H1 (cell line): ENCODE results near the gene EVC2. TPM values are rescaled to one million over a fixed set of nuclear protein-coding genes. Genes with fewer than 3 reads are reported as not detected.

ENCODE experiments used
- CHD1 ChIP-seq: IDR thresholded peaks from 2 replicates; pipeline ENCODE4 v1.6.1; 2012; ENCODE audit warnings: low read depth, low read length, improper control_type of control experiment
- CHD2 ChIP-seq: IDR thresholded peaks from 2 replicates; pipeline ENCODE4 v1.6.1; 2012; ENCODE audit warnings: low read length, improper control_type of control experiment
- CTBP2 ChIP-seq: IDR thresholded peaks from 2 replicates; pipeline ENCODE4 v1.7.0; 2011; ENCODE audit warnings: borderline replicate concordance, mild to moderate bottlenecking, moderate library complexity, mixed read lengths, low read length; ENCODE audit not compliant: insufficient read depth, insufficient read length
- EGR1 ChIP-seq: IDR thresholded peaks from 2 replicates; pipeline ENCODE4 v1.6.1; 2011; ENCODE audit warnings: low read depth, low read length, borderline replicate concordance
- FOSL1 ChIP-seq: IDR thresholded peaks from 2 replicates; pipeline ENCODE4 v1.6.1; 2011; ENCODE audit warnings: mild to moderate bottlenecking, low read depth, low read length, moderate library complexity; ENCODE audit not compliant: insufficient read depth
- GTF2F1 ChIP-seq: IDR thresholded peaks from 2 replicates; pipeline ENCODE4 v1.6.1; 2012; ENCODE audit warnings: low read depth, low read length, improper control_type of control experiment, borderline replicate concordance
- HDAC2 ChIP-seq, 2 experiments: fragments of 300-600 bp in 1 of 2; sonication (generic) in 1 of 2; IDR thresholded peaks; 2 replicates each; pipeline ENCODE4 v1.6.1; 2011 to 2012; ENCODE audit warnings: low read depth in 2 of 2, low read length in 2 of 2, mild to moderate bottlenecking in 2 of 2, moderate library complexity in 2 of 2, borderline replicate concordance in 1 of 2, inconsistent platforms in 1 of 2
- HDAC6 ChIP-seq: IDR thresholded peaks from one replicate; pipeline ENCODE4 v1.7.1; 2012; ENCODE audit warnings: low read depth, mild to moderate bottlenecking, inconsistent platforms, low read length, moderate library complexity
- KDM1A ChIP-seq: fragments of 200-600, 300-600 bp; sonication (generic); IDR thresholded peaks from 2 replicates; pipeline ENCODE4 v1.7.1; 2016; ENCODE audit warnings: mild to moderate bottlenecking, low read length, borderline replicate concordance
- KDM4A ChIP-seq: IDR thresholded peaks from one replicate; pipeline ENCODE4 v1.7.1; 2012; ENCODE audit warnings: low read depth, mild to moderate bottlenecking, moderate library complexity, low read length, inconsistent platforms; ENCODE audit not compliant: severe bottlenecking
- MAFK ChIP-seq: IDR thresholded peaks from 2 replicates; pipeline ENCODE4 v1.6.1; 2012; ENCODE audit warnings: low read depth, mild to moderate bottlenecking, improper control_type of control experiment, low read length
- POLR2A ChIP-seq, 2 experiments: IDR thresholded peaks; 1 replicate in 1 of 2; 2 replicates in 1 of 2; pipeline ENCODE4 v1.6.1; 2011; ENCODE audit warnings: low read depth in 2 of 2, low read length in 2 of 2, mild to moderate bottlenecking in 2 of 2; ENCODE audit errors: control extremely low read depth in 1 of 2
- RBBP5 ChIP-seq: IDR thresholded peaks from 2 replicates; pipeline ENCODE4 v1.7.1; 2012; ENCODE audit warnings: low read depth, mild to moderate bottlenecking, inconsistent platforms, low read length, moderate library complexity, borderline replicate concordance
- RXRA ChIP-seq: IDR thresholded peaks from 2 replicates; pipeline ENCODE4 v1.6.1; 2011; ENCODE audit warnings: low read depth, mild to moderate bottlenecking, low read length, moderate library complexity; ENCODE audit not compliant: insufficient read depth
- SIN3A ChIP-seq, 2 experiments: IDR thresholded peaks in 1 of 2; conservative IDR thresholded peaks in 1 of 2; 2 replicates each; pipeline ENCODE4 v1.6.1; 2011 to 2012; ENCODE audit warnings: low read length in 2 of 2, improper control_type of control experiment in 1 of 2, low read depth in 1 of 2, mild to moderate bottlenecking in 1 of 2
- SP1 ChIP-seq: IDR thresholded peaks from 2 replicates; pipeline ENCODE4 v1.6.1; 2011; ENCODE audit warnings: low read depth, low read length
- SP2 ChIP-seq: IDR thresholded peaks from 2 replicates; pipeline ENCODE4 v1.6.1; 2012; ENCODE audit warnings: mild to moderate bottlenecking, low read length, inconsistent platforms
- TAF7 ChIP-seq: optimal IDR thresholded peaks from 2 replicates; pipeline ENCODE3; 2011; ENCODE audit warnings: low read depth, mild to moderate bottlenecking, inconsistent platforms, low read length, moderate library complexity, borderline replicate concordance
- TBP ChIP-seq: IDR thresholded peaks from 2 replicates; pipeline ENCODE4 v1.6.1; 2011; ENCODE audit warnings: low read depth, low read length, improper control_type of control experiment
- TEAD4 ChIP-seq: IDR thresholded peaks from 2 replicates; pipeline ENCODE4 v1.6.1; 2012; ENCODE audit warnings: low read depth, low read length, inconsistent platforms, mixed read lengths
- ZNF274 ChIP-seq: IDR thresholded peaks from 2 replicates; pipeline ENCODE4 v1.7.0; 2012; ENCODE audit warnings: low read length, borderline replicate concordance; ENCODE audit errors: extremely low read depth
- polyA plus RNA-seq, 7 experiments: library from polyadenylated mRNA; depleted of rRNA in 3 of 7; stranded (reverse) in 5 of 7; unstranded in 2 of 7; fragments of >200 nt in 5 of 7; fragments of 200-250 nt in 2 of 7; gene quantifications; 1 replicate in 5 of 7; 2 replicates in 1 of 7; 4 replicates in 1 of 7; pipeline versions ENCODE4 v1.2.1 to v1.2.3, GENCODE V29; 2011 to 2013; ENCODE audit warnings: missing spikeins in 2 of 7, mixed read lengths in 2 of 7
- total RNA-seq: library from RNA; stranded (reverse); fragmentation: NEBNext Ultra II Directional; extraction: Animal tissue kit (Norgen Biotek cat#: 25700); gene quantifications from 2 replicates; pipeline ENCODE4 v1.2.1, GENCODE V29; 2021

EVC2 gene
- total and polyA plus RNA-seq, 2 of the 8 experiments (the other 6 are each of a cell fraction or from before 2014, with no cell fraction given), result 0.73 to 5.9 TPM

DNA sequence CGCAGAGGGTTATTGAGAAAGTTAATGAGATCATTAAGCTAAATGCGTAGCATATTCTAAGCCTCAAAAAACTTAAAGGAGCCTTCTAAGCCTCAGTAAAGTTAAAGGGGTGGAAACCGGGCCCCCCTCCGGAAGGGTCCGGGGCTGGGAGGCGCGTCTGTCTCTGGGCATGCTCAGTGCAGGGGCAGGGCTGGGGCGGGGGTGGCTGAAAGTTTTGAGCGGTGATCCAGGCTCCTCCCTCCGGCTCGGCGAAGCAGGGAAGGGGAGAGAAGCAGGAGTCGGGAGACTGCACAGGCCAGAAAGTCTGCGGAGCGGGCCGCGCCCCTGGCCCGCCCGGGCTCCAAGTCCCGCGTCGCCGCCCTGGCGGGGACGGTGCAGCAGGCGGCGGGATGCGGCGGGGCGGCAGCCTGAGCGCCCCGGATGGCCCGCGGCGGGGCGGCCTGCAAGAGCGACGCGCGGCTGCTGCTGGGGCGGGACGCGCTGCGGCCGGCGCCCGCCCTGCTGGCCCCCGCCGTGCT lies 2.7 kb upstream of the EVC2 start, which contains the start of gene EVC (continued):
- TF ChIP-seq EGR1 (peak; percentile 37; the same call in 1 of the 2 replicates), CTBP2 (no peak), CHD1 (no peak), RBBP5 (no peak), HDAC6 (no peak), MAFK (no peak), HDAC2 (IDR thresholded peaks at IDR 0.05; ENCODE audit: borderline replicate concordance in 1 of 2, low read depth in 2 of 2, low read length in 2 of 2) (no peak), TBP (peak; percentile 70; the same call in 1 of the 2 replicates), RXRA (no peak), SP1 (no peak), SIN3A (conservative IDR thresholded peaks at IDR 0.05 in 1 of 2, IDR thresholded peaks at IDR 0.05 in 1 of 2; ENCODE audit: low read depth in 1 of 2, low read length in 2 of 2) (no peak; a peak in 1 of 4 replicates), GTF2F1 (no peak), TEAD4 (no peak), CHD2 (no peak), POLR2A (IDR thresholded peaks at IDR 0.05; ENCODE audit: control extremely low read depth in 1 of 2, low read depth in 2 of 2, low read length in 2 of 2) (peak in 1 of 2 experiments; percentile 47; a peak in 1 of 3 replicates), KDM1A (no peak), FOSL1 (no peak), TAF7 (no peak), KDM4A (peak; percentile 93), ZNF274 (no peak), SP2 (no peak)
